ENCODE data around the gene ISM2.

DNA sequence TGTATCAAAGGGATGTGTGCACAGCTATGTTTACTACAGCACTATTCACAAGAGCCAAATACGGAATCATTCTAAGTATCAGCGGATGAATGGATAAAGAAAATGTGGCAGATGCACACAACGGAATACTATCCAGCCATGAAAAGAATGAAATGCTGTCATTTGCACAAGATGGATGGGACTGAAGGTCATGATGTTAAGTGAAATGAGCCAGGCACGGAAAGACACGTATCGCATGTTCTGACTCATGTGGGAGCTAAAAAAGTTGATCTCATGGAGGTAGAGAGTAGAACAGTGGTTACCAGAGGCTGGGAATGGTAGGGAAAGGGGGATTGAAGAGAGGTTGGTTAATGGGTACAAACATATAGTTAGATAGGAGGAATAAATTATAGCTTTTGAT, 25.9 kb upstream of the ISM2 start:
- TF ChIP-seq CTCF (IDR thresholded peaks at IDR 0.05) (no peak), POLR2A (IDR thresholded peaks at IDR 0.05) (no peak)
